SH-SY5Y (cell line): Measurements from ENCODE around the gene GPR75.

Experiments used
- GATA2 ChIP-seq: IDR thresholded peaks from 2 replicates; pipeline ENCODE4 v1.6.1; 2011; ENCODE audit warnings: mild to moderate bottlenecking, low read depth, low read length
- GATA3 ChIP-seq: IDR thresholded peaks from 2 replicates; pipeline ENCODE4 v1.6.1; 2011; ENCODE audit warnings: low read depth, mild to moderate bottlenecking, low read length, moderate library complexity

GPR75 gene

DNA sequence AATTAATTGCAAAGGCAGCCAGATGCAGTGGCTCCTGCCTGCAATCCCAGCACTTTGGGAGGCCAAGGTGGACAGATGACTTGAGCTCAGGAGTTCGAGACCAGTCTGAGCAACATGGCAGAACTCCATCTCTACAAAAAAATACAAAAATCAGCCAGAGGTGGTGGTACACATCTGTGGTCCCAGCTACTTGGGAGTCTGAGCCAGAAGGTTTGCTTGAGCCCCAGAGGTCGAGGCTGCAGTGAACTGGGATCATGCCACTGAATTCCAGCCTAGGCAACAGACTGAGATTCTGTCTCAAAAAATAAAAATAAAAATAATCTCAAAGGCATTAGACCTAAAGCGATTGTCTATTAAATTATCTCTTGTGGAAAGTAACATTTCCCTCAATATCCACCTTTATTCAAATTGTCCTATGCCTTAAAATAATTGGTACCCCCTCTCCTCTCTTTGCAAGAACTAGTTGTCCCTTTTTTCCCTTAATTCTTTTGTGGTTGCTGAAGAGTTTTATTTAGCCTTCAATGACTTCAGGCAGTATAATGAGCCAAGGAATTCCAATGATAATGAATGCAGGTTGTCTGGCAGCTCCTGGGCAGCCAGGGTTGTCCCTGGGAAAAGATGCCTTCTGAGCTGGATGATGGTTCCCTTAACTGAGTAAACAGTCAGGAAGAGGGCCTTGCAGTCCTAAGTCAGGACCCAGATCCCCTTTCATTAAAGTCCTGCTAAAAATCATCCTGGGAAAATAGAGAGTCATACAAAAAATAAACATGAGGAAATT, 32.2 kb downstream of the GPR75 start:
- TF ChIP-seq GATA3 (no peak), GATA2 (no peak)

DNA sequence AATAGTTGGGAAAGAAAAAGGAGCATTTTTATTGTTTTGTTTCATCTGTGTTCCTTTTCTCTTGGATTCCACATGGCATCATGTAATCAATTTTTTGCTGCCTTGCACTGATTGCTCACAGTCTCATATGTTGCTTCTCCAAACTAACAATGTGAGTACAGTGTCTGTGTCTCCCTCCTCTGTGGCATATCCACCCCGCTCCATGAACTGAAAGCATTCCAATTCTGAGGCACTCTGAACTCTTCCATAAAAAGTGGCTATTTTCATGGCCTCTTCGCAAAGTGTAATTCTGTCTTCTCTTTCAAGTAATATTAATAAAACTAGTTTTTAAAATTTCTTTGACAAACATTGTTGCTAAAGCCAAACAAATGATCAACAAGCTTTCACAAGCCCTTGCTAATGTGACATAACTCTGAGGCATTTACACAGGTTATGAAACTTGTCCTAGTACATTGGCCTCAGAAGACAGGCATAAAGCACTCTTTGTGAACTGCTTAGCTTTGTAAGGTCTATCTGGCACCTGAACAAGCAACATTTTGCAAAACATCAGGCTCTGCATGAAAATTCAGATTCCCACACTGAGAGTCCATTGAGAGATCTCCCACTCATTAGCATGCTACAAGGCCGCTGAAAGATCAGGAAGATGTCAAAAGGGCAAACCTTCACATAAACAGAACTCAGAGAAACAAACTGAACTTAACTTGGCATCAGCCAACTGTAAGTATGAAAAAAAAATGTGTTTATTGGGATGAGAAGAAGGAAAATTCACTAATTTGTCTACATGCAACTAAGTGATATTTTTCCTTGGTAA, 33.0 kb downstream of the GPR75 start:
- TF ChIP-seq GATA3: no peak
- TF ChIP-seq GATA2: no peak

DNA sequence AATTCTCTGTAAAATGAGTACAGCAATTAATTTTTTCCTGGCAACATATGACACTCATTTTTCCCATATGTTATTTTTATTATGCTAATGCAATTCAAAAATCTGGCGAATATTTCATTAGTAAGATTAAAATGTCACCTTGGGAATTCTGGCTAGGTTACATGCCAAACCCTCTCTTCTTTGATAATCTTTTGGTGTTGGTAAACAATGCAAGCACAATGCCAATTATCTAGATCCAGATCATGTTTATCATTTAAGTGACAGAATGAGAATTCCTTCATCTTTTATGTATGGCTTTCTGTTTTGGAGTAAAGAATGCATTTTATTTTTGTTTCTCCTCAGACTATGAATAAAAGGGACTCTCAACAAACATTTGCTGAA, 33.7 kb downstream of the GPR75 start:
- TF ChIP-seq GATA2 (no peak), GATA3 (no peak)

DNA sequence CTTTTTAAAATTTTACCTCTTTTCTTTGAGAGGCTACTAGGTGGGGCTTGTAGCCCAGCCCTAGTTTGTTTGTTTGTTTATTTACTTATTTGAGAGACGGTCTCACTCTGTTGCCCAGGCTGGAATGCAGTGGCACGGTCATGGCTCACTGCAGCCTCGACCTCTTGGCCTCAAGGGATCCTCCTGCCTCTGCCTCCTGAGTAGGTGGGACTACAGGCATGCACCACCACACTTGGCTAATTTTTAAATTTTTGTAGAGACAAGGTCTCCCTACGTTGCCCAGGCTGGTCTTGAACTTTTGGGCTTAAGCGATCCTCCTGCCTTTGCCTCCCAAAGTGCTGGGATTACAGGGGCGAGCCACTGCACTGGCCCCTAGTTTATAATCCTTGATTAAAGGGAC, 38.0 kb downstream of the GPR75 start:
- TF ChIP-seq GATA2 (no peak), GATA3 (no peak)

DNA sequence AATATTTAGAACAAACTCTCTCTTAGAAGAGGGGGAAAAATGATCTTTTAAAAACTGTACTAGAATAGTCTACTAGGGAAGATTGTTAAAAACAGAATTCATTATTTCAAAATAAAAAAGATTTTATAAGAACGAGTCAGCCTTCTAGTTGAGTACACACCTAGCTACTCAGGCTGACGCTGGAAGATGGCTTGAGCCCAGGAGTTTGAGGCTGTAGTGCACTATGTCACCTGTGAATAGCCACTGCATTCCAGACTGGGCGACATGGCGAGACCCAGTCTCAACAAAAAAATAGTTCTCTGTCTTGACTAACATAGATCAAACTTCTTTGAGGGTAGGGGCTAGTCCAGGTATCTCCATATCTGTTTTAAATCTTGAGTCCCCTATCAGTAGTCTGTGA, 39.1 kb downstream of the GPR75 start:
- TF ChIP-seq GATA2: no peak
- no peak for TF ChIP-seq GATA3

- TF ChIP-seq GATA3 (no peak), GATA2 (no peak)
Observed at GRCh38 chr2:53820048-53820447, 39.7 kb downstream of the GPR75 start.

- TF ChIP-seq GATA2: no peak
- no peak for TF ChIP-seq GATA3
Observed at GRCh38 chr2:53819634-53820033, 40.1 kb downstream of the GPR75 start.

- no peak for TF ChIP-seq GATA3
- no peak for TF ChIP-seq GATA2
Observed at GRCh38 chr2:53818854-53819435, 40.8 kb downstream of the GPR75 start.

GRCh38 chr2:53813151-53813550, 46.6 kb downstream of the GPR75 start:
- TF ChIP-seq GATA3 (no peak), GATA2 (no peak)

GRCh38 chr2:53811601-53812000, 48.2 kb downstream of the GPR75 start:
- TF ChIP-seq GATA2: no peak
- no peak for TF ChIP-seq GATA3
